ENCODE results near the gene FLVCR1.
"Not testable (repeated sequence)": the region's sequence is repeated elsewhere in the genome, so short reads cannot be mapped to it uniquely, and the experiment has no call there.

Gene FLVCR1

GRCh38 chr1:212863345-212863744 lies 5.3 kb downstream of the FLVCR1 start:
- not testable (repeated sequence) for H3K27ac ChIP-seq (ENCODE audit: low read length); H3K27me3 ChIP-seq (ENCODE audit: control insufficient read depth, insufficient read depth, low read length); H3K4me3 ChIP-seq (ENCODE audit: low read length); H3K9me3 ChIP-seq (ENCODE audit: control insufficient read depth, low read depth, low read length); H3K4me1 ChIP-seq (ENCODE audit: control insufficient read depth, low read depth, low read length); H3K9ac ChIP-seq (ENCODE audit: low read length)
- H3K36me3 ChIP-seq (ENCODE audit: control insufficient read depth, low read depth, low read length) = peaks cover 49% of the 10 kb centered on the region

DNA sequence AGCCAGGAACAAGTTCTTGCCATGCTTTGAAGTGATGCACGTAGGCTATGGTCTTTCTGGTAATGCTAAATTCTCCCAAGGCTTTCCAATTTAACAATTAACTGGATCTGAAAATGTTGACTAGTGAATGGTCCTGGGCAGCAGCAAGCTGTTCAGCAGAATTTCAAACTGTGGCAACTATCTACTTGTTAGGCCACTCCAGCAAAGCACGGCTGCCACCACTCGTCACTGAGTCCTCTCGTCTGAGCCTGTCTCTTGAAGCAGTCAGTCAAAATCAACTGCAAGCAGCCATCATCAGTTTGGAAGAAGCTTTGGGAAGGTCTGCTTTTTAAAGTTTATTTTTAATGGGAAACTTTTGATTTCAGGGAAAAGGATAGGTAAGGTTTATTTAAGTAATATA lies 6.1 kb downstream of the FLVCR1 start:
- H3K36me3 ChIP-seq (ENCODE audit: control insufficient read depth, low read depth, low read length) = peaks cover 57% of the 10 kb centered on the region
- H3K27me3 ChIP-seq (ENCODE audit: control insufficient read depth, insufficient read depth, low read length) = no peaks in the 10 kb centered on the region
- no peak overlapping the region for H3K4me3 ChIP-seq (ENCODE audit: low read length)
- H3K27ac ChIP-seq (ENCODE audit: low read length) = no peak overlapping the region
- no peaks in the 10 kb centered on the region for H3K9me3 ChIP-seq (ENCODE audit: control insufficient read depth, low read depth, low read length)
- H3K4me1 ChIP-seq (ENCODE audit: control insufficient read depth, low read depth, low read length) = peaks cover 7% of the 10 kb centered on the region
- H3K9ac ChIP-seq (ENCODE audit: low read length) = no peak overlapping the region

- no peaks in the 10 kb centered on the region for H3K9me3 ChIP-seq (ENCODE audit: control insufficient read depth, low read depth, low read length)
- no peak overlapping the region for H3K9ac ChIP-seq (ENCODE audit: low read length)
- H3K36me3 ChIP-seq (ENCODE audit: control insufficient read depth, low read depth, low read length) = peaks cover 81% of the 10 kb centered on the region
- H3K4me1 ChIP-seq (ENCODE audit: control insufficient read depth, low read depth, low read length) = peaks cover 7% of the 10 kb centered on the region
- H3K27ac ChIP-seq (ENCODE audit: low read length) = no peak overlapping the region
- H3K27me3 ChIP-seq (ENCODE audit: control insufficient read depth, insufficient read depth, low read length) = no peaks in the 10 kb centered on the region
- no peak overlapping the region for H3K4me3 ChIP-seq (ENCODE audit: low read length)
These were observed 9.1 kb downstream of the FLVCR1 start for GRCh38 chr1:212867192-212867591.

GRCh38 chr1:212871976-212872375 lies 13.9 kb downstream of the FLVCR1 start:
- H3K9me3 ChIP-seq (ENCODE audit: control insufficient read depth, low read depth, low read length) = no peaks in the 10 kb centered on the region
- H3K4me1 ChIP-seq (ENCODE audit: control insufficient read depth, low read depth, low read length) = no peaks in the 10 kb centered on the region
- no peaks in the 10 kb centered on the region for H3K27me3 ChIP-seq (ENCODE audit: control insufficient read depth, insufficient read depth, low read length)
- peaks cover 85% of the 10 kb centered on the region for H3K36me3 ChIP-seq (ENCODE audit: control insufficient read depth, low read depth, low read length)
- no peak overlapping the region for H3K4me3 ChIP-seq (ENCODE audit: low read length)
- no peak overlapping the region for H3K9ac ChIP-seq (ENCODE audit: low read length)
- H3K27ac ChIP-seq (ENCODE audit: low read length) = no peak overlapping the region

- Histone ChIP-seq H3K27ac (ENCODE audit: low read length) (no peak overlapping the region), H3K4me3 (ENCODE audit: low read length) (no peak overlapping the region), H3K9me3 (ENCODE audit: control insufficient read depth, low read depth, low read length) (no peaks in the 10 kb centered on the region), H3K4me1 (ENCODE audit: control insufficient read depth, low read depth, low read length) (no peaks in the 10 kb centered on the region), H3K27me3 (ENCODE audit: control insufficient read depth, insufficient read depth, low read length) (no peaks in the 10 kb centered on the region), H3K36me3 (ENCODE audit: control insufficient read depth, low read depth, low read length) (peaks cover 80% of the 10 kb centered on the region), H3K9ac (ENCODE audit: low read length) (no peak overlapping the region)
These were observed 15.4 kb downstream of the FLVCR1 start for GRCh38 chr1:212873518-212873917.

DNA sequence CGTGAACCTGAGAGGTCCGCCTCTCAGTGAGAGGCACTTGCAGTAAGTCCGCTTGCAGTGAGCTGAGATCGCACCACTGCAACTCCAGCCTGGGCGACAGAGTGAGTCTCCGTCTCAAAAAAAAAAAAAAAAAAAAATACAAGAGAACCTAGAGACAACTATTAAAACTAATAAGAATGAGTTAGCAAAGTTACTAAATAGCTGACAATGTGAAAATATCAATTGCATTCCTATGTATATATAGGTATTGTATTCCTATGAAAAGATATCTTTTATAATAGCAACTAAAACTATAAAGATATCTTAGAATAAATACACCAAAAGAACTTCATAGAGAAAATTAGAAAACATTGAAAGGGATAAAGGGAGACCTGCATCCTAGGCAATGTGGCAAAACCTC lies 20.3 kb downstream of the FLVCR1 start:
- Histone ChIP-seq H3K36me3 (ENCODE audit: control insufficient read depth, low read depth, low read length) (peaks cover 54% of the 10 kb centered on the region), H3K27ac (ENCODE audit: low read length) (no peak overlapping the region), H3K4me1 (ENCODE audit: control insufficient read depth, low read depth, low read length) (peaks cover 13% of the 10 kb centered on the region), H3K9me3 (ENCODE audit: control insufficient read depth, low read depth, low read length) (no peaks in the 10 kb centered on the region), H3K27me3 (ENCODE audit: control insufficient read depth, insufficient read depth, low read length) (no peaks in the 10 kb centered on the region), H3K9ac (ENCODE audit: low read length) (no peak overlapping the region), H3K4me3 (ENCODE audit: low read length) (no peak overlapping the region)

DNA sequence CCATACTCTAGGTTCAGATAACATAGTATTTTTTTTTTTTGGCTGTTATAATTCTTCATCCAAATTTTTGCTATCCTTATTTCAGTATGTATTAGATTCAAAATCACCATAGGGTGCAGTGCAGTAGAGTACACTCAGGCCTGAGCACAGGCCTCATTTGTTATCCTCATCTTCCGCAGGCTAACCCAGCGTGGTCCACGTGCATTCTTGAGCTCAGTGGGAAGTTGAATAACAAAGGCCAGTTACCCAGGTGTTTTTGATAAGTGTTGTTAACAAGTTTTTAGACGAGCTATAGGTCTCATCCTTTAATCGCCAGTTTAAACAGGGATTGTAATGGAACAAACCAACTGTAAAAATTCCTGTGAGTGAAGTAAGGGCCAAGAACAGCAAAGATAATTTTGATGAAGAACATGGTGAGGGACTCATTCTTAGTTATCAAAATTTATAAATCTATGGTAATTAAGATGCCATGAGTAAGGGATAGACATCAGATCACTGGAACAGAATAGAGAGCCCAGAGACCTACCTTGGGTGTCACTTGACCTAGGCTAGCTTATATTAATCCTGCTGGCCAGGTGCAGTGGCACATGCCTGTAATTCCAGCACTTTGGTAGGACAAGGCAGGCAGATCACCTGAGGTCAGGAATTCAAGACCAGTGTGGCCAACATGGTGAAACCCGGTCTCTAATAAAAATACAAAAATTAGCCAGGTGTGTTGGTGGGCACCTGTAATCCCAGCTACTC lies 22.0 kb downstream of the FLVCR1 start:
- Histone ChIP-seq H3K27me3 (ENCODE audit: control insufficient read depth, insufficient read depth, low read length) (no peaks in the 10 kb centered on the region), H3K27ac (ENCODE audit: low read length) (no peak overlapping the region), H3K36me3 (ENCODE audit: control insufficient read depth, low read depth, low read length) (peaks cover 54% of the 10 kb centered on the region)

DNA sequence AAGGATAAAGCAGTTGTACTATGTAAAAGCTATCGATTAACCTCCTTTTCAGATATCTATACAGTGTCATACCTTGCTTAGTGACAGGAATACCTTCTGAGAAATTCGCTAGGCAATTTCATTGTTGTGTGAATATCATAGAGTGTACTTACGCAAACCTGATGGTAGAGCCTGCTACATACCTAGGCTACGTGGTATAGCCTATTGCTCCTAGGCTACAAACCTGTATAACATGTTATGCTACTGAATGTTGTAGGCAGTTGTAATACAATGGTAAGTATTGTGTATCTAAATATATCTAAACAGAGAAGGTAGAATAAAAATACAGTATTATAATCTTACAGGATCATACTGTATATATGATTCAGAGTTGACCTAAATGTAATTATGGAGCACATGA lies 26.5 kb downstream of the FLVCR1 start:
- Histone ChIP-seq H3K4me3 (ENCODE audit: low read length) (no peak overlapping the region), H3K36me3 (ENCODE audit: control insufficient read depth, low read depth, low read length) (peaks cover 72% of the 10 kb centered on the region), H3K9ac (ENCODE audit: low read length) (no peak overlapping the region), H3K9me3 (ENCODE audit: control insufficient read depth, low read depth, low read length) (no peaks in the 10 kb centered on the region), H3K27ac (ENCODE audit: low read length) (no peak overlapping the region), H3K4me1 (ENCODE audit: control insufficient read depth, low read depth, low read length) (peaks cover 12% of the 10 kb centered on the region), H3K27me3 (ENCODE audit: control insufficient read depth, insufficient read depth, low read length) (no peaks in the 10 kb centered on the region)

More for the DNA sequence above, 22.0 kb downstream of the FLVCR1 start:
- peaks cover 13% of the 10 kb centered on the region for H3K4me1 ChIP-seq (ENCODE audit: control insufficient read depth, low read depth, low read length)
- H3K4me3 ChIP-seq (ENCODE audit: low read length) = no peak overlapping the region
- H3K9ac ChIP-seq (ENCODE audit: low read length) = no peak overlapping the region
- H3K9me3 ChIP-seq (ENCODE audit: control insufficient read depth, low read depth, low read length) = no peaks in the 10 kb centered on the region

DNA sequence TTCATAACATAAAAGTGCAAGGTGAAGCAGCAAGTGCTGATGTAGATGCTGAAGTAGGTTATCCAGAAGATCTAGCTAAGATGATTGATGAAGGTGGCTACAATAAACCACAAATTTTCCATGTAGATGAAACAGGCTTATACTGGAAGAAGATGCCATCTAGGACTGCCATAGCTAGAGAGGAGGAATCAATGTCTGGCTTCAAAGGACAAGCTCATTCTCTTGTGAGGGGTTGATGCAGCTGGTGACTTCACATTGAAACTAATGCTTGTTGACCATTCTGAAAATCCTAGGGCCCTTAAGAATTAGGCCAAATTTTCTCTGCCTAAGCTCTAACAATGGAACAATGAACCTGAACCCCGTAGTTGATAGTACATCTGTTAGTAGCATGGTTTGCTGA lies 34.0 kb downstream of the FLVCR1 start:
- Histone ChIP-seq H3K9me3 (ENCODE audit: control insufficient read depth, low read depth, low read length) (no peaks in the 10 kb centered on the region), H3K4me1 (ENCODE audit: control insufficient read depth, low read depth, low read length) (no peaks in the 10 kb centered on the region), H3K27ac (ENCODE audit: low read length) (no peak overlapping the region), H3K36me3 (ENCODE audit: control insufficient read depth, low read depth, low read length) (peaks cover 80% of the 10 kb centered on the region), H3K4me3 (ENCODE audit: low read length) (no peak overlapping the region), H3K9ac (ENCODE audit: low read length) (no peak overlapping the region), H3K27me3 (ENCODE audit: control insufficient read depth, insufficient read depth, low read length) (no peaks in the 10 kb centered on the region)

DNA sequence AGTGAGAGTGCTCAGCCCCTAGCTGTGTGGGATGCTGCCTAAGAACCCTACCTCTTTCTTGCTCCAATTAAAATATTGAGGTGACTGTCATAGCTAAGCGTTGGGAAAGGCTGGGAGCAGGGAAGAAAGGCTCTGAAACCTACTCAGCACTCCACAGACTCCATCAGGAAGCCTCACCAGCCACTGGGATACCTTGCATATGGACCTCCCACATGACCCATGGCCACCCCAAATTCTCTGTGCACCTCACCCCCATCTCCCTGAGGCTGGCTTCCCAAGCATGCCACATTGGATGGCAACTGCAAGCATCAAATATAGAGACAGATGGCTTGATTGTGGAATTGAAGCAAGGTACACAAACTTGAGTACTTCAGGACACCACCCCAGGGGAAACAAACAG lies 41.8 kb downstream of the FLVCR1 start:
- Histone ChIP-seq H3K27me3 (ENCODE audit: control insufficient read depth, insufficient read depth, low read length) (no peaks in the 10 kb centered on the region), H3K4me1 (ENCODE audit: control insufficient read depth, low read depth, low read length) (peaks cover 23% of the 10 kb centered on the region), H3K36me3 (ENCODE audit: control insufficient read depth, low read depth, low read length) (peaks cover 54% of the 10 kb centered on the region), H3K4me3 (ENCODE audit: low read length) (no peak overlapping the region), H3K9me3 (ENCODE audit: control insufficient read depth, low read depth, low read length) (peaks cover 15% of the 10 kb centered on the region), H3K27ac (ENCODE audit: low read length) (peak overlapping the region; percentile 11), H3K9ac (ENCODE audit: low read length) (no peak overlapping the region)

GRCh38 chr1:212901290-212901689 lies 43.2 kb downstream of the FLVCR1 start:
- Histone ChIP-seq H3K9me3 (ENCODE audit: control insufficient read depth, low read depth, low read length) (peaks cover 25% of the 10 kb centered on the region), H3K36me3 (ENCODE audit: control insufficient read depth, low read depth, low read length) (peaks cover 48% of the 10 kb centered on the region), H3K4me3 (ENCODE audit: low read length) (no peak overlapping the region), H3K9ac (ENCODE audit: low read length) (no peak overlapping the region), H3K4me1 (ENCODE audit: control insufficient read depth, low read depth, low read length) (peaks cover 30% of the 10 kb centered on the region), H3K27ac (ENCODE audit: low read length) (no peak overlapping the region), H3K27me3 (ENCODE audit: control insufficient read depth, insufficient read depth, low read length) (no peaks in the 10 kb centered on the region)

DNA sequence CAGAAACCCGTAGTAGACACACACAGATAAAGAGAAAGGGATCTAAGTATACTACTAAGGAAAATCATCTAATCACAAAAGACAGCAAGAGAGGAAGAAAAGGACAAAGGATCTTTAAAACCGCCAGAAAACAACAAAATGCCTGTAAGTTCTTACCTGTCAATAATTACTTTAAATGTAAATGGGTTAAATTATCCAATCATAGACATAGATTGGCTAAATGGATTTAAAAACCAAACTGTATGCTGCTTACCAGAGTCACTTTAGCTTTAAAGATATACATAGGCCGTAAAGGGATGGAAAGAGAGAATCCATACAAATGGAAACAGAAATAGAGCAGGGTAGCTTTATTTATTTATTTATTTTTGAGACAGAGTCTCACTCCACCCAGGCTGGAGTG lies 44.0 kb downstream of the FLVCR1 start:
- Histone ChIP-seq H3K4me1 (ENCODE audit: control insufficient read depth, low read depth, low read length) (peaks cover 38% of the 10 kb centered on the region), H3K4me3 (ENCODE audit: low read length) (no peak overlapping the region), H3K27me3 (ENCODE audit: control insufficient read depth, insufficient read depth, low read length) (no peaks in the 10 kb centered on the region), H3K27ac (ENCODE audit: low read length) (no peak overlapping the region), H3K9me3 (ENCODE audit: control insufficient read depth, low read depth, low read length) (peaks cover 25% of the 10 kb centered on the region), H3K36me3 (ENCODE audit: control insufficient read depth, low read depth, low read length) (peaks cover 50% of the 10 kb centered on the region), H3K9ac (ENCODE audit: low read length) (no peak overlapping the region)
